Measurements from ENCODE around the gene CCL22.
"Not testable (repeated sequence)": the region's sequence is repeated elsewhere in the genome, so short reads cannot be mapped to it uniquely, and the experiment has no call there.

CCL22 gene

DNA sequence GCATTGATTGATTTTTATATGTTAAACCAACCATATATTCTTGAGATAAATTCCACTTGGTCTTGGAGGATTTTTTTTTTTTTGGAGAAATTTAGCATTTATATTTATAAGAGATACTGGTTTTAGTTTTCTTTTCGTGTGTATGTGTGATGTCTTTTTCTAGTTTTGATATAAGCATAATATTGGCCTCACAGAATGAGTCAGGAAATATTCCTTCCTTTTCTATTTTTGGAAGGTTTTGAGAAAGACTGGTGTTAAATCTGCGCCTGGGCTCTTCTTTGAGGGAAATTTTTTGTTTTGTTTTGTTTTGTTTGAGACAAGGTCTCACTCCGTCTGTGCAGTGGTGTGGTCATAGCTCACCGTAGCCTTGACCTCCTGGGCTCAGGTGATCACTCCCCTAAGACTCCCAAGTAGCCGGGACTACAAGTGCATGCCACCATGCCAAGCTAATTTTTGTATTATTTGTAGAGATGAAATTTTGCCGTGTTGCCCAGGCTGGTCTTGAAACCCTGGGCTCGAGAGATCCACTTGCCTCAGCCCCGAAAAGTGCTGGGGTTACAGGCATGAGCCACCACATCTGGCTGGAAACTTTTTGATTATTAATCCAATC, 28.8 kb upstream of the CCL22 start:
- no peak overlapping the region for H3K27ac ChIP-seq (ENCODE audit: insufficient read depth, low read length, poor library complexity, severe bottlenecking)
- H3K4me3 ChIP-seq (ENCODE audit: insufficient read depth, low read depth, low read length, poor library complexity, severe bottlenecking) = no peak overlapping the region
- peaks cover 6% of the 10 kb centered on the region for H3K9me3 ChIP-seq (ENCODE audit: control insufficient read depth, low read length)
- no peaks in the 10 kb centered on the region for H3K36me3 ChIP-seq (ENCODE audit: control insufficient read depth, insufficient read depth, low read length)
- no peaks in the 10 kb centered on the region for H3K27me3 ChIP-seq (replicated peaks; ENCODE audit: control insufficient read depth, insufficient read depth, low read length, poor library complexity, severe bottlenecking)
- no peak for DNase-seq
- H3K4me1 ChIP-seq (ENCODE audit: control insufficient read depth, insufficient read depth, low read length, poor library complexity, severe bottlenecking) = no peaks in the 10 kb centered on the region

DNA sequence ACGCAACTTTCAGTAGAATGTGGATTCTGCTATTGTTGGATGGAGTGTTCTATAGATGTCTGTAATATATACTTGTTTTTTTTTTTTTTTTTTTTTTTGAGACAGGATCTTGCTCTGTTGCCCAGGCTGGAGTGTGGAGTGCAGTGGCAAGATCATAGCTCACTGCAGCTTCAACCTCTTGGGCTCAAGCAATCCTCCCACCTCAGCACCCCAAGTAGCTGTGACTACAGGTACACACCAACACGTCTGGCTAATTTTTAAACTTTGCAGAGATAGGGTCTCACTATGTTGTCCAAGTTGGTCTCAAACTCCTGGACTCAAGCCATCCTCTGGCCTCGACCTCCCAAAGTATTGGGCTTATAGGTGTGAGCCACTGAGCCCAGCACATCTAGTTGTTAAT, 27.2 kb upstream of the CCL22 start:
- no peaks in the 10 kb centered on the region for H3K27me3 ChIP-seq (replicated peaks; ENCODE audit: control insufficient read depth, insufficient read depth, low read length, poor library complexity, severe bottlenecking)
- no peak overlapping the region for H3K27ac ChIP-seq (ENCODE audit: insufficient read depth, low read length, poor library complexity, severe bottlenecking)
- H3K36me3 ChIP-seq (ENCODE audit: control insufficient read depth, insufficient read depth, low read length) = no peaks in the 10 kb centered on the region
- no peak for DNase-seq
- no peak overlapping the region for H3K4me3 ChIP-seq (ENCODE audit: insufficient read depth, low read depth, low read length, poor library complexity, severe bottlenecking)
- peaks cover 5% of the 10 kb centered on the region for H3K9me3 ChIP-seq (ENCODE audit: control insufficient read depth, low read length)
- H3K4me1 ChIP-seq (ENCODE audit: control insufficient read depth, insufficient read depth, low read length, poor library complexity, severe bottlenecking) = no peaks in the 10 kb centered on the region

DNA sequence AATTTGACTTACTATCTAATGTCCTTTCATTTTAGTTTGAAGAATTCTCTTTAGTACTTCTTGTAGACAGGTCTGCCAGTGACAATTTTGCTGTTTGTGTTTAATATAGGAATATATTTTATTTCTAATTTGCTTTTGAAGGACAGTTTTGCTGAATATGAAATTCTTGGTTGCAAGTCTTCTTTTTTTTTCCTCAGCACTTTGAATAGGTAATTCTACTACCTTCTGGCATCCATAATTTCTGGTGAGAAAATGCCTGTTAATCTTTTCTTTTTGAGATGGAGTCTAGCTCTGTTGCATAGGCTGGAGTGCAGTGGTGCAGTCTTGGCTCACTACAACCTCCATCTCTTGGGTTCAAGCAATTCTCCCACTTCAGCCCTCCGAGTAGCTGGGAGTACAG, 25.2 kb upstream of the CCL22 start:
- no peak for DNase-seq
- Histone ChIP-seq H3K27me3 (replicated peaks; ENCODE audit: control insufficient read depth, insufficient read depth, low read length, poor library complexity, severe bottlenecking) (no peaks in the 10 kb centered on the region), H3K4me3 (ENCODE audit: insufficient read depth, low read depth, low read length, poor library complexity, severe bottlenecking) (no peak overlapping the region), H3K36me3 (ENCODE audit: control insufficient read depth, insufficient read depth, low read length) (no peaks in the 10 kb centered on the region), H3K9me3 (ENCODE audit: control insufficient read depth, low read length) (peaks cover 4% of the 10 kb centered on the region), H3K27ac (ENCODE audit: insufficient read depth, low read length, poor library complexity, severe bottlenecking) (no peak overlapping the region), H3K4me1 (ENCODE audit: control insufficient read depth, insufficient read depth, low read length, poor library complexity, severe bottlenecking) (no peaks in the 10 kb centered on the region)

DNA sequence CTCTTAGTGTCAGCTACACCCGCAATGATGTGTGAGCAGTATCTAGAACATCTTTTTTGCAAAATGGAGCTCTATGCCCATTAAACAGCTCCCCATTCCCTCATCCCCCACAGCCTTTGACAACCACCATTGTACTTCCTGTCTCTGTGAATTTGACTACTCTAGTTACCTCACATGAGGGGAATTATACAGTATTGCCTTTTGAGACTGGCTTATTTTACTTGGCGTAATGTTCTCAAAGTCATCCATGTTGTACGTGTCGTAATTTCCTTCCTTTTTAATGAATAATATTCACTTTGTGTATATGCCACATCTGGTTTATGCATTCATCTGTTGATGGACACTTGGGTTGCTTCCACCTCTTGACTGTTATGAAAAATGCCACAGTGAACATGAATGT, 23.2 kb upstream of the CCL22 start:
- Histone ChIP-seq H3K27ac (ENCODE audit: insufficient read depth, low read length, poor library complexity, severe bottlenecking) (no peak overlapping the region), H3K36me3 (ENCODE audit: control insufficient read depth, insufficient read depth, low read length) (no peaks in the 10 kb centered on the region), H3K4me3 (ENCODE audit: insufficient read depth, low read depth, low read length, poor library complexity, severe bottlenecking) (no peak overlapping the region), H3K9me3 (ENCODE audit: control insufficient read depth, low read length) (peaks cover 4% of the 10 kb centered on the region), H3K27me3 (replicated peaks; ENCODE audit: control insufficient read depth, insufficient read depth, low read length, poor library complexity, severe bottlenecking) (no peaks in the 10 kb centered on the region), H3K4me1 (ENCODE audit: control insufficient read depth, insufficient read depth, low read length, poor library complexity, severe bottlenecking) (no peaks in the 10 kb centered on the region)
- DNase-seq = no peak

DNA sequence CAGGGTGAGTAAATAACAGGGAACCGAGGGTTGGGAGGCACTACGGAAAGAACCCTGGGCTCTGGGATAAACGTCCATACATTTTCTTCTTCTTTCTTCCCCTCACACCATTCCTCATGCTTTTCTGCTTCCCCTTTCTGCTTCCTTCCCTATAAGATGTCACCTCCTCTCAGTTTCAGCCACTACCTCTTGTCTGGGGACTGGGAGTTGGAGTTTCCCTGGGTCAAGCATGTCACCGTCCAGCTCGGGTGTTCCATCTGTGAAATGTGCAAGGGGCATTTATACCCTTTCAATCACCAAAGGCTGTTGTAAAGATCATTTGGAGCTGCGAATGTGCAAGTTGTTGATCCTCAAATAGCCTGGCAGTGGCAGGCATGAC, 17.5 kb upstream of the CCL22 start:
- Histone ChIP-seq H3K4me1 (ENCODE audit: control insufficient read depth, insufficient read depth, low read length, poor library complexity, severe bottlenecking) (no peaks in the 10 kb centered on the region), H3K27ac (ENCODE audit: insufficient read depth, low read length, poor library complexity, severe bottlenecking) (no peak overlapping the region), H3K9me3 (ENCODE audit: control insufficient read depth, low read length) (no peaks in the 10 kb centered on the region), H3K4me3 (ENCODE audit: insufficient read depth, low read depth, low read length, poor library complexity, severe bottlenecking) (no peak overlapping the region), H3K27me3 (replicated peaks; ENCODE audit: control insufficient read depth, insufficient read depth, low read length, poor library complexity, severe bottlenecking) (no peaks in the 10 kb centered on the region), H3K36me3 (ENCODE audit: control insufficient read depth, insufficient read depth, low read length) (no peaks in the 10 kb centered on the region)
- no peak for DNase-seq

DNA sequence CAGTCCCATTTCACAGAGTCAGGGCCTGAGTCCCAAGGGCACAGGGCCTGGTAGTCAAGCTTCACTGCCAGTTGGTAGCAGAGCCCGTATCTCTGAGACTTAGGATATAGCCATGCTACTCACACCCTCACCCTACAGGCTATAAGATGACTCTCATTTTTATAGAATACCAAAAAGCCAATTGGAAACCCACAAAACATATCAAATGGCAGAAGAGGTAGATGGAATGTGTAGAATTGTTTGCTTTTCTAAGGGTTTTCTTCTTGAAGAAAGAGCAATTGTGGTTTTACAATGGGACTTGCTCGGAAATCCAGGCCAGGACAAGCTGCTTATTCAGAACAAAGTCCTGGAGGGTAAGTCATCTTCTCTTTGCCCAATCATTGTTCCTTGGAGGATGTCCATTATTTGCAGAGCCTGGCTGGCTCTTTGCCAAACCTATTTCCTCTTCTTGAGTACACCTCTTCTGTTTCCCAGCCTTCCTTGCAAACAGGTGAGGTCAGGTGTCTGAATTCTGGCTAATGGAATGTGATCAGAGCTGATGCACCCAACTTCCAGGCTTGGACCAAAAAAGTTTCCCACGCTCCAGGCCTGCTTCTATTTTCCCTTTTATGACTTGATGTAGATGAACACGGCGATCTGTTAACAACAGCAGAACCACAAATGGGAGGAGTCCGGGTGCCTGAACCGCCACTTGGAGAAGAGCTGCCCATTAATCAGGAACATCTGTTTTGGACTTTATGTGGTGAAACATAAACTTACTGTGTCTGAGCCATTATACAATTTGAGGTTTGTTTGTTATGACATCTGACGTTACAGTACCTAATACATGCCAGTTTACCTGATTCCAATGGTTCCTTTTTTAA, 16.9 kb upstream of the CCL22 start:
- no peaks in the 10 kb centered on the region for H3K9me3 ChIP-seq (ENCODE audit: control insufficient read depth, low read length)
- H3K4me3 ChIP-seq (ENCODE audit: insufficient read depth, low read depth, low read length, poor library complexity, severe bottlenecking) = no peak overlapping the region
- DNase-seq = no peak
- H3K4me1 ChIP-seq (ENCODE audit: control insufficient read depth, insufficient read depth, low read length, poor library complexity, severe bottlenecking) = no peaks in the 10 kb centered on the region
- no peaks in the 10 kb centered on the region for H3K27me3 ChIP-seq (replicated peaks; ENCODE audit: control insufficient read depth, insufficient read depth, low read length, poor library complexity, severe bottlenecking)
- H3K27ac ChIP-seq (ENCODE audit: insufficient read depth, low read length, poor library complexity, severe bottlenecking) = no peak overlapping the region
- no peaks in the 10 kb centered on the region for H3K36me3 ChIP-seq (ENCODE audit: control insufficient read depth, insufficient read depth, low read length)

DNA sequence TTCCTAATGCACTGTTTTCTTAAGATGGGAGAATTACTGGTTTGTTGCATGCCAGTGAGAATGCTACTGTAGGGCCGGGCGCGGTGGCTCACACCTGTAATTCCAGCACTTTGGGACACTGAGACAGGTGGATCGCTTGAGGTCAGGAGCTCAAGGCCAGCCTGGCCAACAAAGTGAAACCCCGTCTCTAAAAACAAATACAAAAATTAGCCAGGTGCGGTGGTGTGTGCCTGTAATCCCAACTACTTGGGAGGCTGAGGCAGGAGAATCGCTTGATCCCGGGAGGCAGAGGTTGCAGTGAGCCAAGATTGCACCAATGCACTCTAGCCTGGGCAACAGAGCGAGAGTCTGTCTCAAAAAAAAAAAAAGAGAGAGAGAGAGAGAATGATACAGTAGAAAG, 16.0 kb upstream of the CCL22 start:
- DNase-seq; H3K4me1 ChIP-seq (ENCODE audit: control insufficient read depth, insufficient read depth, low read length, poor library complexity, severe bottlenecking): not testable (repeated sequence)

DNA sequence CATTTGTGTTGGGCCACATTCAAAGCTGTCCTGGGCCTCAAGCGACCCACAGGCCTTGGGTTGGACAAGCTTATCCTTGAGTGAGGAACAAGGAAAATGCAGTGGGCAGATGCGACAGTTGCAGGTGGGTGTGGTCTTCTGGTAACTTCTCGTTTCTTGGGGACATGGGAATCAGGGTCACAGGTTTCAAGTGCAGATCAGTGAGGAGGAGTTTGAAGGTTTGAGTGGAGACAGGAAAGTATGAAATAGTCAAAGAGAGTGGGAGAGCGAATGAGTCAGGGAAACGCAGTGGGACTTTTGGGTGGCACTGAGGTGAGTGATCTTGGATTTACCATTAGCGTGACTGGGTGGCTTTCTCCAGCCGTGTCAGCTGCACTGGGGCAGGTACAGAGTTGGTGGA, 15.4 kb upstream of the CCL22 start:
- H3K4me3 ChIP-seq (ENCODE audit: insufficient read depth, low read depth, low read length, poor library complexity, severe bottlenecking) = no peak overlapping the region
- no peaks in the 10 kb centered on the region for H3K36me3 ChIP-seq (ENCODE audit: control insufficient read depth, insufficient read depth, low read length)
- peaks cover 3% of the 10 kb centered on the region for H3K27me3 ChIP-seq (replicated peaks; ENCODE audit: control insufficient read depth, insufficient read depth, low read length, poor library complexity, severe bottlenecking)
- H3K27ac ChIP-seq (ENCODE audit: insufficient read depth, low read length, poor library complexity, severe bottlenecking) = no peak overlapping the region
- no peaks in the 10 kb centered on the region for H3K9me3 ChIP-seq (ENCODE audit: control insufficient read depth, low read length)
- DNase-seq = no peak
- H3K4me1 ChIP-seq (ENCODE audit: control insufficient read depth, insufficient read depth, low read length, poor library complexity, severe bottlenecking) = no peaks in the 10 kb centered on the region

More for the DNA sequence above, 16.0 kb upstream of the CCL22 start:
- not testable (repeated sequence) for H3K9me3 ChIP-seq (ENCODE audit: control insufficient read depth, low read length); H3K27me3 ChIP-seq (replicated peaks; ENCODE audit: control insufficient read depth, insufficient read depth, low read length, poor library complexity, severe bottlenecking); H3K4me3 ChIP-seq (ENCODE audit: insufficient read depth, low read depth, low read length, poor library complexity, severe bottlenecking); H3K27ac ChIP-seq (ENCODE audit: insufficient read depth, low read length, poor library complexity, severe bottlenecking); H3K36me3 ChIP-seq (ENCODE audit: control insufficient read depth, insufficient read depth, low read length)

DNA sequence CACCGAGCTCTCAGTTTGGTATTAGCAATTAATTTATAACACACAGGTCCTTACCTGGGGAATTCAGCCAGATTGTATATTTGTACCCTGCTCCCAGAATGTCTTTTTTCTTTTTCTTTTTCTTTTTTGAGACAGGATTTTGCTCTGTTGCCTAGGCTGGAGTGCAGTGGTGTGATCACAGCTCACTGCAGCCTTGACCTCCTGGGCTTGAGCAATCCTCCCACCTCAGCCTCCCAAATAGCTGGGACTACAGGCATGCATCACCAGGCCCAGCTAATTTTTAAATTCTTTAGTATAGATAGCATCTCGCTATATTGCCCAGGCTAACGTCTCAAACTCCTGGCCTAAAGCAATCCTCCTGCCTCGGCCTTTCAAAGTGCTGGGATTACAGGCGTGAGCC, 14.5 kb upstream of the CCL22 start:
- H3K36me3 ChIP-seq (ENCODE audit: control insufficient read depth, insufficient read depth, low read length); H3K9me3 ChIP-seq (ENCODE audit: control insufficient read depth, low read length); H3K4me1 ChIP-seq (ENCODE audit: control insufficient read depth, insufficient read depth, low read length, poor library complexity, severe bottlenecking); H3K4me3 ChIP-seq (ENCODE audit: insufficient read depth, low read depth, low read length, poor library complexity, severe bottlenecking); H3K27me3 ChIP-seq (replicated peaks; ENCODE audit: control insufficient read depth, insufficient read depth, low read length, poor library complexity, severe bottlenecking); H3K27ac ChIP-seq (ENCODE audit: insufficient read depth, low read length, poor library complexity, severe bottlenecking); DNase-seq: not testable (repeated sequence)

DNA sequence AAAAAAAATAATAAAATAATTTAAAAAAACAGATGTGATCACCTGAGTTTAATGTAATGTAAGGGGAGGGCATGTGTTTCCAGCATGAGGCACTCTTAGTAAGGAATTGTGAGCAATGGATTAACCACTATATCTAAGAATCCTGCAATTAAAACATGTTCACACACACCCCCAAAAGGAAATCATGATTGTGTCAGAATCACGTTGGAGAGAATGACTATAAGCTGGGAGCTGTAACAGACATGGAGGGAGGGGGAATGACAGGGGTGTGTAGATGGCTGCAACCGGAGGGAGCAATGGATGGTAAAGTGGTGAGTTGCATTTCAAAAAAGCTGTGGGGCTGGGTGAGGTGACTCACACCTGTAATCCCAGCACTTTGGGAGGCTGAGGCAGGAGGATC, 13.6 kb upstream of the CCL22 start:
- no peaks in the 10 kb centered on the region for H3K4me1 ChIP-seq (ENCODE audit: control insufficient read depth, insufficient read depth, low read length, poor library complexity, severe bottlenecking)
- no peak for DNase-seq
- peaks cover 3% of the 10 kb centered on the region for H3K27me3 ChIP-seq (replicated peaks; ENCODE audit: control insufficient read depth, insufficient read depth, low read length, poor library complexity, severe bottlenecking)
- H3K27ac ChIP-seq (ENCODE audit: insufficient read depth, low read length, poor library complexity, severe bottlenecking) = no peak overlapping the region
- no peak overlapping the region for H3K4me3 ChIP-seq (ENCODE audit: insufficient read depth, low read depth, low read length, poor library complexity, severe bottlenecking)
- H3K9me3 ChIP-seq (ENCODE audit: control insufficient read depth, low read length) = no peaks in the 10 kb centered on the region
- no peaks in the 10 kb centered on the region for H3K36me3 ChIP-seq (ENCODE audit: control insufficient read depth, insufficient read depth, low read length)
